DOHH2 (cell line): ENCODE results near the gene NPDC1.

Source experiments
- H3F3A ChIP-seq: fragments of 200-600 bp; sonication (generic), shearing (Covaris generic); 2 replicates; pipeline ENCODE4 v1.6.0; 2016; ENCODE audit warnings: antibody characterized with exemption, mild to moderate bottlenecking; ENCODE audit not compliant: control insufficient read depth, insufficient read depth
- H3K27ac ChIP-seq: fragments of 200-600 bp; sonication (generic); 2 replicates; pipeline ENCODE4 v1.5.1; 2014; ENCODE audit warnings: low read depth, mild to moderate bottlenecking, low read length, moderate library complexity
- H3K27me3 ChIP-seq: fragments of 200-600 bp; sonication (generic); 2 replicates; pipeline ENCODE4 v1.6.1; 2014; ENCODE audit warnings: mild to moderate bottlenecking, low read length, mixed read lengths; ENCODE audit not compliant: control insufficient read depth
- H3K36me3 ChIP-seq: fragments of 200-600 bp; sonication (generic); 2 replicates; pipeline ENCODE4 v1.6.1; 2014; ENCODE audit warnings: mild to moderate bottlenecking, low read length, moderate library complexity, mixed read lengths; ENCODE audit not compliant: control insufficient read depth
- H3K4me1 ChIP-seq: fragments of 200-600 bp; sonication (generic); 2 replicates; pipeline ENCODE4 v1.6.1; 2014; ENCODE audit warnings: mild to moderate bottlenecking, low read length, mixed read lengths; ENCODE audit not compliant: control insufficient read depth
- H3K4me2 ChIP-seq: fragments of 200-600 bp; sonication (generic); 2 replicates; pipeline ENCODE4 v1.6.0; 2014; ENCODE audit warnings: mild to moderate bottlenecking, low read length, moderate library complexity
- H3K4me3 ChIP-seq: fragments of 200-600 bp; sonication (generic); 2 replicates; pipeline ENCODE4 v1.5.1; 2014; ENCODE audit warnings: mild to moderate bottlenecking, low read length, mixed read lengths
- H3K79me2 ChIP-seq: fragments of 200-600 bp; sonication (generic); 2 replicates; pipeline ENCODE4 v1.6.1; 2014; ENCODE audit warnings: mild to moderate bottlenecking, low read length, mixed read lengths; ENCODE audit not compliant: control insufficient read depth
- H3K9me2 ChIP-seq: fragments of 200-600 bp; sonication (generic); replicated peaks from 2 replicates; pipeline ENCODE4 v1.6.1; 2014; ENCODE audit warnings: mild to moderate bottlenecking, low read length, mixed read lengths; ENCODE audit not compliant: control insufficient read depth
- H3K9me3 ChIP-seq: fragments of 200-600 bp; sonication (generic); 2 replicates; pipeline ENCODE4 v1.6.1; 2014; ENCODE audit warnings: antibody characterized with exemption, low read length, mixed read lengths; ENCODE audit not compliant: control insufficient read depth, insufficient read depth
- H4K20me1 ChIP-seq: fragments of 200-600 bp; sonication (generic); 2 replicates; pipeline ENCODE4 v1.6.0; 2014; ENCODE audit warnings: low read depth, mild to moderate bottlenecking, antibody characterized with exemption, low read length, moderate library complexity; ENCODE audit not compliant: control insufficient read depth, insufficient read depth
- EZH2phosphoT487 ChIP-seq: fragments of 200-600 bp; sonication (generic); IDR thresholded peaks from 2 replicates; pipeline ENCODE4 v1.6.1; 2017; ENCODE audit warnings: borderline replicate concordance, mild to moderate bottlenecking, antibody characterized with exemption, low read length, moderate library complexity, mixed read lengths
- TF ChIP-seq, protein P1 (sequence below): fragments of 200-600 bp; sonication (generic); IDR thresholded peaks from one replicate; pipeline ENCODE4 v1.5.1; 2014; ENCODE audit warnings: antibody characterized with exemption, mild to moderate bottlenecking, low read depth, low read length; ENCODE audit not compliant: poor library complexity, severe bottlenecking

Gene NPDC1

DNA sequence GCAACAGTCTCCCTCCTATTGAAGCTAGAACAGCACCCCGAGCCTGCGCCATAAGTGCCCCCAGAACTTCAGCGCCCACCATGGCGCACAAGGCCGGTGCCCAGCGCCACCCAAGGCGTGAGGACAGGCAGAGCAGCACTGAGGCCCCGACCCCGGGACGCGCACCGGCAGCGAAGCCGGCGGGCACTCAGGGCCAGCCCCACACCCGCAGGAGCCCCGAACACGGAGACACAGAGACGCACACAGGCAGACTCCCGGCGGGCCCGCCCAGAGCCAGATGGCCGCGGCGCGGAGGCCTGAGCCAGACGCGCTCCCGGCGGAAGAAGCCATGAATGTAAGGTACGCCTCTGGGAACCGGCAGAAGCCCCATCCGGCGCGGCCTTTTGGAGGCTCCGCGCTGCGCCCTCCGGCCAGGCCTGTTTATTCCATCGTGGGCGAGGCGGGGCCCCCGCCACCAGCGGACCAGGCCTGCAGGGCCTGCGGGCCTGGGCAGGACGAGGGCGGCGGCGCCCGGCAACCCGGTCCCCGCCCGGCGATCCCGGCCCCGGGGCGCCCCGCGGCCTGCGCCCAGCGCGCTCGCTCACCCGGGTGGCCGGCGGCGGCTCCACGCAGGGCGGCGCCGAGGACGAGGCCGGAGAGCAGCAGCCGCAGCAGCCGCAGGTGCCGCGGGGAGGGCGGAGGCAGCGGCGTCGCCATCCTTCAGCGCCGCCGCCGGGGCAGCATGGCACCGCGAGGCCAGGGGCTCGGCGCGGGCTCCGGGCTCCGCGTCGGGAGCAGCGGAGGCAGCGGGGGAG lies 486 bp downstream of the NPDC1 start:
- no peaks in the 10 kb centered on the region for H3K9me3 ChIP-seq
- H3K36me3 ChIP-seq = no peaks in the 10 kb centered on the region
- peaks cover 48% of the 10 kb centered on the region for H3K27me3 ChIP-seq
- H3K4me2 ChIP-seq = peak overlapping the region; percentile 60
- H3F3A ChIP-seq = no peaks in the 10 kb centered on the region
- TF ChIP-seq EZH2phosphoT487 = peak; percentile 85; the same call in 1 of the 2 replicates
- TF ChIP-seq, protein P1, sequence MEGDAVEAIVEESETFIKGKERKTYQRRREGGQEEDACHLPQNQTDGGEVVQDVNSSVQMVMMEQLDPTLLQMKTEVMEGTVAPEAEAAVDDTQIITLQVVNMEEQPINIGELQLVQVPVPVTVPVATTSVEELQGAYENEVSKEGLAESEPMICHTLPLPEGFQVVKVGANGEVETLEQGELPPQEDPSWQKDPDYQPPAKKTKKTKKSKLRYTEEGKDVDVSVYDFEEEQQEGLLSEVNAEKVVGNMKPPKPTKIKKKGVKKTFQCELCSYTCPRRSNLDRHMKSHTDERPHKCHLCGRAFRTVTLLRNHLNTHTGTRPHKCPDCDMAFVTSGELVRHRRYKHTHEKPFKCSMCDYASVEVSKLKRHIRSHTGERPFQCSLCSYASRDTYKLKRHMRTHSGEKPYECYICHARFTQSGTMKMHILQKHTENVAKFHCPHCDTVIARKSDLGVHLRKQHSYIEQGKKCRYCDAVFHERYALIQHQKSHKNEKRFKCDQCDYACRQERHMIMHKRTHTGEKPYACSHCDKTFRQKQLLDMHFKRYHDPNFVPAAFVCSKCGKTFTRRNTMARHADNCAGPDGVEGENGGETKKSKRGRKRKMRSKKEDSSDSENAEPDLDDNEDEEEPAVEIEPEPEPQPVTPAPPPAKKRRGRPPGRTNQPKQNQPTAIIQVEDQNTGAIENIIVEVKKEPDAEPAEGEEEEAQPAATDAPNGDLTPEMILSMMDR = no peak
- H3K4me3 ChIP-seq = peak overlapping the region; percentile 50
- peaks cover 6% of the 10 kb centered on the region for H3K4me1 ChIP-seq
- H3K27ac ChIP-seq = no peak overlapping the region
- H3K9me2 ChIP-seq = no peaks in the 10 kb centered on the region
- no peaks in the 10 kb centered on the region for H3K79me2 ChIP-seq
- H4K20me1 ChIP-seq = peaks cover 8% of the 10 kb centered on the region

- Histone ChIP-seq H3K79me2 (no peaks in the 10 kb centered on the region), H4K20me1 (peaks cover 8% of the 10 kb centered on the region), H3F3A (no peaks in the 10 kb centered on the region), H3K4me1 (peaks cover 6% of the 10 kb centered on the region), H3K36me3 (no peaks in the 10 kb centered on the region), H3K27me3 (peaks cover 40% of the 10 kb centered on the region), H3K27ac (no peak overlapping the region), H3K4me3 (no peak overlapping the region), H3K9me3 (no peaks in the 10 kb centered on the region), H3K4me2 (no peak overlapping the region), H3K9me2 (no peaks in the 10 kb centered on the region)
- TF ChIP-seq, protein P1 = no peak
- 0 out of 2 replicates have a peak, but pooled peaks have one; percentile 7 for TF ChIP-seq EZH2phosphoT487
These were observed 1.3 kb downstream of the NPDC1 start for GRCh38 chr9:137044502-137045177.

DNA sequence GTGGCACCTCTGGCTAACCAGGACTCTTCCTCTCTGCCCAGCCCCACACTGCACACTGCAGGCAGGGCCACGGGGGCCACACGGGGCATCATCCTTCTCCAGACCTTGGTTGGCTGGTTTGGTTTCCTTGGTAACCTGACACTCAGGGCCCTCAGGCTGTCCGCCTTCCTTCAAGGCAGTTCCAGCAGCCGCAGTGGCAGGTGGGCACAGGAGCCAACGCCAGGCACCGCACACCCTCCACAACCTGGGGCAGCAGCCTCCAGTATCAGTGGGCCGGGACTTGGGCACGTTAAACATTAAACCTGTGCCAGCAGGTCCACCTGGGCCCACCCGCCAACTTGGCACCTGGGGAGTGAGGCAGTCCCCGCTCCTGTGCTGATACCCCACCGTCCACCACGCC lies 1.9 kb downstream of the NPDC1 start:
- no peaks in the 10 kb centered on the region for H3K36me3 ChIP-seq
- TF ChIP-seq EZH2phosphoT487 = no peak
- TF ChIP-seq, protein P1 = no peak
- no peak overlapping the region for H3K4me2 ChIP-seq
- H3K79me2 ChIP-seq = no peaks in the 10 kb centered on the region
- H3K27ac ChIP-seq = no peak overlapping the region
- H3F3A ChIP-seq = no peaks in the 10 kb centered on the region
- peaks cover 39% of the 10 kb centered on the region for H3K27me3 ChIP-seq
- H3K4me3 ChIP-seq = no peak overlapping the region
- H3K9me3 ChIP-seq = no peaks in the 10 kb centered on the region
- H3K9me2 ChIP-seq = no peaks in the 10 kb centered on the region
- peaks cover 8% of the 10 kb centered on the region for H4K20me1 ChIP-seq
- peaks cover 6% of the 10 kb centered on the region for H3K4me1 ChIP-seq
